H1 (cell line): ENCODE data around the gene TCF7L2. TPM values are rescaled to one million over a fixed set of nuclear protein-coding genes. Genes with fewer than 3 reads are reported as not detected.

Experiments
- CTCF ChIA-PET: fragments of 300-600 bp; sonication (Branson Sonifier 250); formaldehyde crosslinking; loops from one replicate; lab custom pipeline; 2021; ENCODE audit not compliant: partially characterized antibody; lab: Charles Lee
- POLR2A ChIA-PET: fragments of 300-600 bp; sonication (Branson Sonifier 250); formaldehyde crosslinking; loops from one replicate; lab custom pipeline; 2021; ENCODE audit warnings: inconsistent platforms; ENCODE audit not compliant: partially characterized antibody; lab: Charles Lee
- DNase-seq, 2 experiments: peaks; one replicate each; pipeline versions ENCODE4 v3.0.0 to v3.0.0-alpha.2; 2010 to 2022; ENCODE audit warnings: low spot score in 2 of 2, low read depth in 1 of 2, mixed read lengths in 1 of 2
- FAIRE-seq: peaks from 2 replicates; lab custom pipeline; 2011; peaks lifted over from hg19 to GRCh38; lab: Jason Lieb, UNC
- H2AFZ ChIP-seq: 2 replicates; pipeline ENCODE4 v1.8.1; 2012; ENCODE audit warnings: low read length, inconsistent platforms
- H2AK5ac ChIP-seq: 2 replicates; pipeline ENCODE4 v1.6.1; 2013; ENCODE audit warnings: low read depth, low read length
- H2BK120ac ChIP-seq: replicated peaks from 2 replicates; pipeline ENCODE3; 2013; ENCODE audit warnings: low read depth, low read length, inconsistent platforms
- H2BK12ac ChIP-seq: 2 replicates; pipeline ENCODE4 v1.6.1; 2013; ENCODE audit warnings: low read depth, low read length
- H2BK15ac ChIP-seq: 2 replicates; pipeline ENCODE4 v1.6.1; 2013; ENCODE audit warnings: low read length
- H2BK20ac ChIP-seq: 2 replicates; pipeline ENCODE4 v1.6.1; 2013; ENCODE audit warnings: low read length
- H2BK5ac ChIP-seq: 2 replicates; pipeline ENCODE4 v1.6.1; 2013; ENCODE audit warnings: low read depth, low read length
- H3K14ac ChIP-seq: 2 replicates; pipeline ENCODE4 v1.6.1; 2013; ENCODE audit warnings: inconsistent platforms; ENCODE audit not compliant: insufficient read length
- H3K18ac ChIP-seq: 2 replicates; pipeline ENCODE4 v1.6.1; 2013; ENCODE audit warnings: low read length; ENCODE audit errors: extremely low read depth
- H3K23ac ChIP-seq: 2 replicates; pipeline ENCODE4 v1.6.1; 2013; ENCODE audit warnings: inconsistent platforms; ENCODE audit not compliant: insufficient read length
- H3K23me2 ChIP-seq: 2 replicates; pipeline ENCODE4 v1.6.1; 2013; ENCODE audit warnings: low read depth, low read length
- H3K27ac ChIP-seq: 2 replicates; pipeline ENCODE4 v1.6.1; 2011; ENCODE audit warnings: low read depth, low read length, inconsistent platforms
- H3K27me3 ChIP-seq, 4 experiments: replicated peaks in 1 of 4; 1 replicate in 1 of 4; 2 replicates in 3 of 4; pipeline versions ENCODE4 v1.6.1 to v1.8.1; 2011 to 2013; ENCODE audit warnings: low read length in 3 of 4, mild to moderate bottlenecking in 3 of 4, inconsistent platforms in 2 of 4, mixed read lengths in 2 of 4, moderate library complexity in 1 of 4; ENCODE audit not compliant: control insufficient read depth in 3 of 4, insufficient read depth in 3 of 4; ENCODE audit errors: extremely low read depth in 1 of 4
- H3K36me3 ChIP-seq, 4 experiments: 2 replicates each; pipeline versions ENCODE4 v1.6.1 to v1.8.1; 2011 to 2013; ENCODE audit warnings: mild to moderate bottlenecking in 4 of 4, low read length in 3 of 4, moderate library complexity in 2 of 4, control low read depth in 1 of 4, inconsistent platforms in 1 of 4; ENCODE audit not compliant: insufficient read depth in 4 of 4, control insufficient read depth in 2 of 4
- H3K4ac ChIP-seq: replicated peaks from 2 replicates; pipeline ENCODE3; 2013; ENCODE audit warnings: low read length, low read depth, mixed read lengths, inconsistent platforms; ENCODE audit not compliant: insufficient read length
- H3K4me1 ChIP-seq, 4 experiments: replicated peaks in 1 of 4; 1 replicate in 1 of 4; 2 replicates in 3 of 4; pipeline versions ENCODE4 v1.6.1 to v1.8.1; 2011 to 2013; ENCODE audit warnings: low read length in 3 of 4, inconsistent platforms in 2 of 4, mixed read lengths in 1 of 4; ENCODE audit not compliant: insufficient read depth in 4 of 4, control insufficient read depth in 3 of 4
- H3K4me2 ChIP-seq, 2 experiments: 2 replicates each; pipeline versions ENCODE4 v1.6.1 to v1.8.1; 2011 to 2013; ENCODE audit warnings: low read depth in 2 of 2, low read length in 2 of 2, control low read depth in 1 of 2, inconsistent platforms in 1 of 2, mild to moderate bottlenecking in 1 of 2; ENCODE audit not compliant: insufficient read depth in 1 of 2
- H3K4me3 ChIP-seq, 4 experiments: fragments of 200-600, 300-600 bp in 1 of 4; sonication (generic), shearing (Covaris generic), sonication (Bioruptor Twin) in 1 of 4; 2 replicates each; pipeline versions ENCODE4 v1.5.1 to v1.8.1; 2011 to 2016; ENCODE audit warnings: low read length in 4 of 4, low read depth in 3 of 4, control low read depth in 2 of 4, inconsistent platforms in 2 of 4, mild to moderate bottlenecking in 2 of 4, mixed read lengths in 1 of 4, moderate library complexity in 1 of 4; ENCODE audit not compliant: insufficient read depth in 2 of 4; ENCODE audit errors: extremely low read depth in 1 of 4
- H3K56ac ChIP-seq: replicated peaks from 2 replicates; pipeline ENCODE3; 2013; ENCODE audit warnings: low read depth, mild to moderate bottlenecking, mixed read lengths, low read length, inconsistent platforms; ENCODE audit not compliant: insufficient read length
- H3K79me1 ChIP-seq: 2 replicates; pipeline ENCODE4 v1.6.1; 2013; ENCODE audit warnings: low read depth, low read length, control low read depth
- H3K79me2 ChIP-seq, 2 experiments: 2 replicates each; pipeline versions ENCODE4 v1.6.1 to v1.8.1; 2012 to 2013; ENCODE audit warnings: low read length in 2 of 2, mild to moderate bottlenecking in 2 of 2, inconsistent platforms in 1 of 2; ENCODE audit not compliant: insufficient read depth in 2 of 2, control insufficient read depth in 1 of 2
- H3K9ac ChIP-seq, 4 experiments: replicated peaks in 1 of 4; 1 replicate in 1 of 4; 2 replicates in 3 of 4; pipeline versions ENCODE4 v1.6.1 to v1.8.1; 2011 to 2013; ENCODE audit warnings: low read depth in 3 of 4, low read length in 3 of 4, control low read depth in 2 of 4, mild to moderate bottlenecking in 2 of 4, moderate library complexity in 2 of 4, inconsistent platforms in 1 of 4; ENCODE audit errors: extremely low read depth in 1 of 4
- H3K9me3 ChIP-seq, 2 experiments: 2 replicates each; pipeline versions ENCODE4 v1.6.1 to v1.8.1; 2012 to 2013; ENCODE audit warnings: mild to moderate bottlenecking in 2 of 2, moderate library complexity in 2 of 2, control low read depth in 1 of 2, inconsistent platforms in 1 of 2, low read depth in 1 of 2, low read length in 1 of 2, mixed read lengths in 1 of 2; ENCODE audit not compliant: insufficient read depth in 2 of 2
- H4K20me1 ChIP-seq, 2 experiments: replicated peaks in 1 of 2; 2 replicates each; pipeline versions ENCODE3 to v1.8.1; 2011 to 2013; ENCODE audit warnings: inconsistent platforms in 2 of 2, low read length in 2 of 2, mild to moderate bottlenecking in 1 of 2; ENCODE audit not compliant: insufficient read depth in 2 of 2, control insufficient read depth in 1 of 2
- H4K5ac ChIP-seq: 2 replicates; pipeline ENCODE4 v1.6.1; 2013; ENCODE audit warnings: low read length, low read depth, mixed read lengths, inconsistent platforms; ENCODE audit not compliant: insufficient read length
- H4K8ac ChIP-seq: 2 replicates; pipeline ENCODE4 v1.8.0; 2013; ENCODE audit warnings: mild to moderate bottlenecking, moderate library complexity, low read length, inconsistent platforms; ENCODE audit not compliant: insufficient read depth; ENCODE audit errors: extremely low read depth
- H4K91ac ChIP-seq: replicated peaks from 2 replicates; pipeline ENCODE3; 2013; ENCODE audit warnings: low read length, mixed read lengths, inconsistent platforms; ENCODE audit not compliant: insufficient read length
- POLR2AphosphoS5 ChIP-seq: IDR thresholded peaks from 2 replicates; pipeline ENCODE4 v1.6.1; 2011; ENCODE audit warnings: low read depth, low read length
- WGBS, 2 experiments: shearing (Covaris generic) in 1 of 2; methylation state at CpG; one replicate each; pipeline versions ENCODE4 v1.1.6 to v1.1.7; 2013 to 2015; ENCODE audit warnings: low lambda C conversion rate in 2 of 2, mixed read lengths in 2 of 2, inconsistent platforms in 1 of 2, low coverage in 1 of 2, missing lambda C conversion rate in 1 of 2; ENCODE audit not compliant: insufficient replicate concordance in 2 of 2, insufficient coverage in 1 of 2, insufficient read length in 1 of 2; ENCODE audit errors: extremely low coverage in 1 of 2, missing lambda C conversion rate in 1 of 2; 5-methylcytosine and 5-hydroxymethylcytosine counted together
- polyA plus RNA-seq, 7 experiments: library from polyadenylated mRNA; depleted of rRNA in 3 of 7; stranded (reverse) in 5 of 7; unstranded in 2 of 7; fragments of >200 nt in 5 of 7; fragments of 200-250 nt in 2 of 7; gene quantifications; 1 replicate in 5 of 7; 2 replicates in 1 of 7; 4 replicates in 1 of 7; pipeline versions ENCODE4 v1.2.1 to v1.2.3, GENCODE V29; 2011 to 2013; ENCODE audit warnings: missing spikeins in 2 of 7, mixed read lengths in 2 of 7
- total RNA-seq: library from RNA; stranded (reverse); fragmentation: NEBNext Ultra II Directional; extraction: Animal tissue kit (Norgen Biotek cat#: 25700); gene quantifications from 2 replicates; pipeline ENCODE4 v1.2.1, GENCODE V29; 2021

TCF7L2 gene
- total and polyA plus RNA-seq, 2 of the 8 experiments (the other 6 are each of a cell fraction or from before 2014, with no cell fraction given): 33.9 to 67.3 TPM

DNA sequence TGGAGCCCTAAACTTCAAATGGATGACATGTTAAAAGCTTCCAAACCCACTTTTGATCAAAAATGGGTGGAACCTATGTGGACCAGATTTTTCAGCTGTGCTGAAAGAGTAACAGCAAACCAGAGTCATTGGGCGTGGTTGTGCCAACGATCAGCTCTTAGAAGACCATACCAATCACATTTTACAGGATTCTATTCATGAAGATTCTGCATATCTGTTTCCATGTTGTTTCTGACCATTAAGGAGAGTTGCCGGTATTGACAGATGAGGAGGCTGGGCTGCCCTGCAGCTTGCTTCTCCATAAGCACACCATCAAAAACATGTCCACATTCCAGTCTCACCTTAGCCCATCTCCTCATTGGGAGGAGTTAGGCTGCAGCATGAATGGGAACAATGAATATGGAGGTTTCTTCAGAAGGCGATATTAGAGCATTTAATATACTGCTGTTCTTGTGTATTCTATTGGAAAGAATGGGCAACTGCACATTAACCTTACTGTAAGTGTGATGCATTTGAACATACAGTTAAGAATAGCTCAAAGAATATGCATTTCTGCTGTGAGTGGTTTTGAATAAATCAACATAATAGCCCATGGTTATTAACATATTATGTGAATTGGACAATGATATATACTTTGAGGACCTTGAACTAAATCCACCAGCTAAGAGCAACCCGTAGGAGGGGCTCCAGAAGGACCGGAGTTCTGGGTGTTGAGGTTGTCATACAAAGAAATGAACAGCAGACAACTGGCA lies 116.7 kb downstream of the TCF7L2 start:
- Histone ChIP-seq H3K14ac (no peak overlapping the region), H2AFZ (no peak overlapping the region), H3K4me2 (no peak overlapping the region), H3K23ac (no peak overlapping the region), H2BK15ac (no peak overlapping the region), H3K27ac (no peak overlapping the region), H2BK120ac (no peak overlapping the region), H4K5ac (no peak overlapping the region), H4K20me1 (peaks cover 17 to 28% of the 10 kb centered on the region in 2 experiments), H3K4ac (no peak overlapping the region), H3K9me3 (no peaks in the 10 kb centered on the region), H3K9ac (no peak overlapping the region), H3K27me3 (no peaks in the 10 kb centered on the region), H3K18ac (no peak overlapping the region), H3K4me3 (no peak overlapping the region), H4K8ac (no peak overlapping the region), H2AK5ac (no peak overlapping the region), H4K91ac (no peak overlapping the region), H3K79me1 (peaks cover 26% of the 10 kb centered on the region), H2BK5ac (no peak overlapping the region), H2BK12ac (no peak overlapping the region), H3K36me3 (peaks cover 5 to 9% (median 7%) of the 10 kb centered on the region in 4 experiments; a peak in 4 of 8 replicates), H3K56ac (no peak overlapping the region), H3K79me2 (peaks cover 9 to 97% of the 10 kb centered on the region in 2 experiments; a peak in 3 of 4 replicates), H2BK20ac (no peak overlapping the region), H3K23me2 (no peaks in the 10 kb centered on the region; the same call in 1 of the 2 replicates), H3K4me1 (peaks cover 4 to 23% (median 12%) of the 10 kb centered on the region in 4 experiments; a peak in 5 of 7 replicates)
- 94% methylated on average over 6 of the region's 6 CpGs; no CpG with 5 or more reads in 1 of the 2 experiments for WGBS, 2 experiments
- no peak for TF ChIP-seq POLR2AphosphoS5
- no peak for DNase-seq
- ChIA-PET CTCF (interaction anchor here (0.6 to 1.3 kb wide), 12 partner anchors 8 to 494 kb away, joined by 3 to 4 read pairs (median 3); no protein-coding TSS in a partner anchor), POLR2A (interaction anchor here (0.9 to 1.3 kb wide), 2 partner anchors 8 to 78 kb away, joined by 3 to 5 read pairs; no protein-coding TSS in a partner anchor)
- no peak for FAIRE-seq
